ENCODE results near the gene FAM81B.

Gene FAM81B

DNA sequence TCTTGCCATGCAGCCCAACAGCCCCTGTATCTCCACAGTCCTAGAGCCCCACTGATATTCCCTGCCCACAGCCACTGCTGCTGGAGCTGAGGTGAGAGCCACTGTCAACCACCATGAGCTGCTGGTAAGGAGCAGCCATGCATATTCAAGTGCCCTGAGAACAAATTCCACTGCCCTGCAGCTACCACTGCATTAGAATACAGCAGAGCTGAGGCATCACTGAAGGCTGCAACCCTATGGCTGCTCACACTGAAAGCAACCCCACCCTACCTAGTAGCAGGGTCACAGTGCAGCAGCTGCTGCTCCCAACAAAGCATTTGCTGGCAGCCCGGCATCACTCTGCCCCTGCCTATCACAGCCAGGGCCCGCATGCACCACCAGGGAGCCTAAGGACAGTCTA, 95.0 kb downstream of the FAM81B start:
- no peak for DNase-seq

DNA sequence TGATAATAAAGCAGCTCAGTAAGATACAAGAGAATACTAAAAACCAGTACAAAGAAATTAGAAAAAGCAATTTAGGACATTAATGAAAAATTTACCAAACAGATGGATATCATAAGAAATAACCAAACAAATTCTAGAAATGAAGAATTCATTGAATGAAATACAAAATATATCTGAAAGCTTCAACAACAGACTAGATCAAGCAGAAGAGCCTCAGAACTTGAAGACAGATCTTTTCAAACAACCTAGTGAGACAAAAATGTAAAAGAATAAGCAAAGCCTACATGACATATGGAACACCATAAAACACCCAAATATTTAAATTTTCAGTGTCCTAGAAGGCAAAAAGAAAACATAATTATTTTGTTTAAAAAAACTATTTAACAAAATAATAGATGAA, 96.7 kb downstream of the FAM81B start:
- no peak for DNase-seq

Measured in NCI-H510A (cell line).